Naive B cell (primary cell): ENCODE results near the gene NFIA. TPM values are rescaled to one million over a fixed set of nuclear protein-coding genes. Genes with fewer than 3 reads are reported as not detected.
"Not testable (repeated sequence)": the region's sequence is repeated elsewhere in the genome, so short reads cannot be mapped to it uniquely, and the experiment has no call there.

ENCODE experiments used
- ATAC-seq, 2 donors: fragments of 150-1000 bp; cut with Tn5 transposase; 2 replicates each; pipeline ENCODE4 v1.10.0; 2021; ENCODE audit warnings: low read depth in 2 of 2, mild to moderate bottlenecking in 2 of 2, moderate library complexity in 2 of 2
- DNase-seq: peaks from one replicate; pipeline ENCODE4 v3.0.0; 2022
- H3K27ac Mint-ChIP-seq, 6 donors: one replicate each; pipeline ENCODE4 v1.8.0; 2020 to 2022; ENCODE audit warnings: mild to moderate bottlenecking in 6 of 6, mixed read lengths in 6 of 6, moderate library complexity in 5 of 6, inconsistent platforms in 2 of 6
- H3K27me3 Mint-ChIP-seq, 3 donors: one replicate each; pipeline ENCODE4 v1.8.0; 2021 to 2022; ENCODE audit warnings: mixed read lengths in 3 of 3, mild to moderate bottlenecking in 1 of 3
- H3K36me3 Mint-ChIP-seq, 2 donors: one replicate each; pipeline ENCODE4 v1.8.0; 2020 to 2022; ENCODE audit warnings: mixed read lengths in 2 of 2, inconsistent platforms in 1 of 2, mild to moderate bottlenecking in 1 of 2
- H3K4me1 Mint-ChIP-seq, 3 donors: one replicate each; pipeline ENCODE4 v1.8.0; 2020 to 2022; ENCODE audit warnings: mixed read lengths in 3 of 3, inconsistent platforms in 1 of 3, mild to moderate bottlenecking in 1 of 3, moderate library complexity in 1 of 3
- H3K4me3 Mint-ChIP-seq, 8 donors: one replicate each; pipeline ENCODE4 v1.8.0; 2020 to 2022; ENCODE audit warnings: mild to moderate bottlenecking in 8 of 8, mixed read lengths in 8 of 8, moderate library complexity in 8 of 8, inconsistent platforms in 2 of 8
- H3K9me3 Mint-ChIP-seq, 7 donors: one replicate each; pipeline ENCODE4 v1.8.0; 2020 to 2022; ENCODE audit warnings: mixed read lengths in 7 of 7, mild to moderate bottlenecking in 5 of 7, inconsistent platforms in 2 of 7, moderate library complexity in 1 of 7
- polyA plus RNA-seq, 6 donors: library from polyadenylated mRNA; unstranded; fragments of 300-500 nt; fragmentation: Illumina TruSeq; gene quantifications; one replicate each; pipeline ENCODE4 v1.2.3, GENCODE V29; 2021; ENCODE audit warnings: low read depth in 6 of 6

Gene NFIA
- polyA plus RNA-seq, 6 donors from 2014 or later: 0.77 to 5.7 (median 1.4) TPM

- Mint-ChIP-seq H3K4me3 (no peak overlapping the region), H3K9me3 (no peaks in the 10 kb centered on the region), H3K4me1 (no peaks in the 10 kb centered on the region), H3K36me3 (no peaks in the 10 kb centered on the region), H3K27me3 (no peaks in the 10 kb centered on the region), H3K27ac (no peak overlapping the region)
- no peak for ATAC-seq
- DNase-seq: no peak
Observed at GRCh38 chr1:61268546-61269240, 186.3 kb downstream of the NFIA start.

- Mint-ChIP-seq H3K9me3 (no peaks in the 10 kb centered on the region), H3K4me3 (no peak overlapping the region), H3K27me3 (no peaks in the 10 kb centered on the region), H3K4me1 (no peaks in the 10 kb centered on the region), H3K36me3 (no peaks in the 10 kb centered on the region), H3K27ac (peak overlapping the region in 1 of 6 donors; percentile 17)
- ATAC-seq: no peak
- no peak for DNase-seq
Observed at GRCh38 chr1:61269602-61270001, 187.2 kb downstream of the NFIA start.

- no peaks in the 10 kb centered on the region for H3K36me3 Mint-ChIP-seq
- H3K27ac Mint-ChIP-seq: no peak overlapping the region
- H3K9me3 Mint-ChIP-seq: no peaks in the 10 kb centered on the region
- no peaks in the 10 kb centered on the region for H3K4me1 Mint-ChIP-seq
- ATAC-seq (no peak), DNase-seq (no peak)
- no peaks in the 10 kb centered on the region for H3K27me3 Mint-ChIP-seq
- H3K4me3 Mint-ChIP-seq: no peak overlapping the region
Observed at GRCh38 chr1:61270107-61270506, 187.7 kb downstream of the NFIA start.

- no peaks in the 10 kb centered on the region for H3K4me1 Mint-ChIP-seq
- DNase-seq (no peak), ATAC-seq (no peak)
- no peak overlapping the region for H3K27ac Mint-ChIP-seq
- H3K9me3 Mint-ChIP-seq: no peaks in the 10 kb centered on the region
- no peaks in the 10 kb centered on the region for H3K36me3 Mint-ChIP-seq
- no peaks in the 10 kb centered on the region for H3K27me3 Mint-ChIP-seq
- no peak overlapping the region for H3K4me3 Mint-ChIP-seq
Observed at GRCh38 chr1:61270761-61271411, 188.5 kb downstream of the NFIA start.

GRCh38 chr1:61271412-61271789 lies 189.0 kb downstream of the NFIA start:
- no peaks in the 10 kb centered on the region for H3K36me3 Mint-ChIP-seq
- DNase-seq (no peak), ATAC-seq (no peak)
- no peaks in the 10 kb centered on the region for H3K9me3 Mint-ChIP-seq
- H3K4me1 Mint-ChIP-seq: no peaks in the 10 kb centered on the region
- H3K4me3 Mint-ChIP-seq: no peak overlapping the region
- H3K27ac Mint-ChIP-seq: no peak overlapping the region
- no peaks in the 10 kb centered on the region for H3K27me3 Mint-ChIP-seq

- ATAC-seq (no peak), DNase-seq (no peak)
- no peaks in the 10 kb centered on the region for H3K27me3 Mint-ChIP-seq
- no peak overlapping the region for H3K27ac Mint-ChIP-seq
- no peaks in the 10 kb centered on the region for H3K4me1 Mint-ChIP-seq
- H3K9me3 Mint-ChIP-seq: no peaks in the 10 kb centered on the region
- H3K4me3 Mint-ChIP-seq: no peak overlapping the region
- H3K36me3 Mint-ChIP-seq: no peaks in the 10 kb centered on the region
Observed at GRCh38 chr1:61273167-61273705, 190.9 kb downstream of the NFIA start.

- H3K4me1 Mint-ChIP-seq: no peaks in the 10 kb centered on the region
- ATAC-seq (no peak), DNase-seq (no peak)
- H3K9me3 Mint-ChIP-seq: no peaks in the 10 kb centered on the region
- no peak overlapping the region for H3K4me3 Mint-ChIP-seq
- H3K27me3 Mint-ChIP-seq: no peaks in the 10 kb centered on the region
- H3K36me3 Mint-ChIP-seq: no peaks in the 10 kb centered on the region
- no peak overlapping the region for H3K27ac Mint-ChIP-seq
Observed at GRCh38 chr1:61273861-61274260, 191.5 kb downstream of the NFIA start.

- no peaks in the 10 kb centered on the region for H3K9me3 Mint-ChIP-seq
- no peak overlapping the region for H3K27ac Mint-ChIP-seq
- DNase-seq (no peak), ATAC-seq (no peak)
- H3K4me3 Mint-ChIP-seq: no peak overlapping the region
- peaks cover 0 to 5% (median 3%) of the 10 kb centered on the region in 3 donors for H3K4me1 Mint-ChIP-seq
- no peaks in the 10 kb centered on the region for H3K27me3 Mint-ChIP-seq
- H3K36me3 Mint-ChIP-seq: no peaks in the 10 kb centered on the region
Observed at GRCh38 chr1:61274939-61275338, 192.6 kb downstream of the NFIA start.

GRCh38 chr1:61276246-61276645 lies 193.9 kb downstream of the NFIA start:
- H3K4me3 Mint-ChIP-seq: no peak overlapping the region
- no peak for ATAC-seq
- H3K27me3 Mint-ChIP-seq: no peaks in the 10 kb centered on the region
- H3K4me1 Mint-ChIP-seq: peaks cover 0 to 9% (median 7%) of the 10 kb centered on the region in 3 donors
- H3K27ac Mint-ChIP-seq: no peak overlapping the region
- H3K9me3 Mint-ChIP-seq: no peaks in the 10 kb centered on the region
- DNase-seq: no peak
- H3K36me3 Mint-ChIP-seq: no peaks in the 10 kb centered on the region

- H3K27ac Mint-ChIP-seq: no peak overlapping the region
- H3K36me3 Mint-ChIP-seq: no peaks in the 10 kb centered on the region
- no peak overlapping the region for H3K4me3 Mint-ChIP-seq
- peaks cover 0 to 9% (median 7%) of the 10 kb centered on the region in 3 donors for H3K4me1 Mint-ChIP-seq
- DNase-seq (no peak), ATAC-seq (no peak)
- no peaks in the 10 kb centered on the region for H3K9me3 Mint-ChIP-seq
- no peaks in the 10 kb centered on the region for H3K27me3 Mint-ChIP-seq
Observed at GRCh38 chr1:61277121-61277690, 194.8 kb downstream of the NFIA start.

GRCh38 chr1:61278503-61278902 lies 196.1 kb downstream of the NFIA start:
- H3K9me3 Mint-ChIP-seq, H3K36me3 Mint-ChIP-seq, H3K27me3 Mint-ChIP-seq, H3K4me3 Mint-ChIP-seq, H3K27ac Mint-ChIP-seq, DNase-seq, H3K4me1 Mint-ChIP-seq, ATAC-seq: not testable (repeated sequence)

GRCh38 chr1:61278966-61279365 lies 196.6 kb downstream of the NFIA start:
- no peaks in the 10 kb centered on the region for H3K36me3 Mint-ChIP-seq
- no peak overlapping the region for H3K27ac Mint-ChIP-seq
- DNase-seq: no peak
- H3K4me3 Mint-ChIP-seq: no peak overlapping the region
- peaks cover 0 to 9% (median 7%) of the 10 kb centered on the region in 3 donors for H3K4me1 Mint-ChIP-seq
- no peaks in the 10 kb centered on the region for H3K27me3 Mint-ChIP-seq
- H3K9me3 Mint-ChIP-seq: no peaks in the 10 kb centered on the region
- ATAC-seq: no peak

GRCh38 chr1:61279570-61279969 lies 197.2 kb downstream of the NFIA start:
- peaks cover 0 to 9% (median 7%) of the 10 kb centered on the region in 3 donors for H3K4me1 Mint-ChIP-seq
- DNase-seq (no peak), ATAC-seq (no peak)
- H3K27ac Mint-ChIP-seq: peak overlapping the region in 2 of 6 donors; percentile 13 to 16
- H3K4me3 Mint-ChIP-seq: peak overlapping the region in 1 of 8 donors; percentile 22
- no peaks in the 10 kb centered on the region for H3K27me3 Mint-ChIP-seq
- no peaks in the 10 kb centered on the region for H3K9me3 Mint-ChIP-seq
- no peaks in the 10 kb centered on the region for H3K36me3 Mint-ChIP-seq

GRCh38 chr1:61280452-61280851 lies 198.1 kb downstream of the NFIA start:
- H3K9me3 Mint-ChIP-seq: no peaks in the 10 kb centered on the region
- DNase-seq: no peak
- ATAC-seq: no peak
- H3K27me3 Mint-ChIP-seq: no peaks in the 10 kb centered on the region
- no peak overlapping the region for H3K27ac Mint-ChIP-seq
- no peaks in the 10 kb centered on the region for H3K36me3 Mint-ChIP-seq
- peaks cover 0 to 9% (median 7%) of the 10 kb centered on the region in 3 donors for H3K4me1 Mint-ChIP-seq
- peak overlapping the region in 1 of 8 donors; percentile 35 for H3K4me3 Mint-ChIP-seq
